Mesendoderm (in vitro differentiated cells): ENCODE results near the gene PRPF38A.
A peak's percentile ranks its signal among the peaks of the same experiment; 100 is the strongest.

Experiments
- DNase-seq: peaks from one replicate; pipeline ENCODE4 v3.0.0; 2013
- H2AK5ac ChIP-seq: 2 replicates; pipeline ENCODE4 v1.6.1; 2013; ENCODE audit warnings: low read length, inconsistent platforms
- H2BK120ac ChIP-seq: 2 replicates; pipeline ENCODE4 v1.6.1; 2013; ENCODE audit warnings: low read depth, mild to moderate bottlenecking, low read length, moderate library complexity, mixed read lengths
- H2BK15ac ChIP-seq: replicated peaks from 2 replicates; pipeline ENCODE4 v1.6.1; 2013; ENCODE audit warnings: low read depth, mild to moderate bottlenecking, moderate library complexity
- H2BK5ac ChIP-seq: 2 replicates; pipeline ENCODE4 v1.6.1; 2013; ENCODE audit warnings: low read length, inconsistent platforms
- H3K18ac ChIP-seq: 2 replicates; pipeline ENCODE4 v1.6.1; 2013; ENCODE audit warnings: mild to moderate bottlenecking, low read length, mixed read lengths
- H3K23ac ChIP-seq: one replicate; pipeline ENCODE4 v1.6.1; 2013; ENCODE audit warnings: low read length
- H3K27ac ChIP-seq: 2 replicates; pipeline ENCODE4 v1.5.1; 2013; ENCODE audit warnings: low read depth, mild to moderate bottlenecking, inconsistent platforms, low read length, moderate library complexity
- H3K27me3 ChIP-seq: 2 replicates; pipeline ENCODE4 v1.6.1; 2013; ENCODE audit warnings: low read length, control low read depth, mild to moderate bottlenecking, inconsistent platforms; ENCODE audit not compliant: insufficient read depth, poor library complexity
- H3K36me3 ChIP-seq: 2 replicates; pipeline ENCODE4 v1.6.1; 2013; ENCODE audit warnings: low read length, inconsistent platforms; ENCODE audit not compliant: control insufficient read depth, insufficient read depth
- H3K4ac ChIP-seq: one replicate; pipeline ENCODE4 v1.6.1; 2013; ENCODE audit warnings: low read depth, mild to moderate bottlenecking, low read length, moderate library complexity
- H3K4me1 ChIP-seq: 2 replicates; pipeline ENCODE4 v1.6.1; 2013; ENCODE audit warnings: low read depth, low read length, inconsistent platforms; ENCODE audit not compliant: control insufficient read depth
- H3K4me2 ChIP-seq: 2 replicates; pipeline ENCODE4 v1.6.1; 2013; ENCODE audit warnings: low read length
- H3K4me3 ChIP-seq: 2 replicates; pipeline ENCODE4 v1.5.1; 2013; ENCODE audit warnings: mild to moderate bottlenecking, low read length
- H3K56ac ChIP-seq: one replicate; pipeline ENCODE4 v1.6.1; 2013; ENCODE audit warnings: low read length
- H3K79me1 ChIP-seq: 2 replicates; pipeline ENCODE4 v1.6.1; 2013; ENCODE audit warnings: low read length, inconsistent platforms
- H3K79me2 ChIP-seq: 2 replicates; pipeline ENCODE4 v1.6.1; 2013; ENCODE audit warnings: mild to moderate bottlenecking, low read length; ENCODE audit not compliant: control insufficient read depth, insufficient read depth
- H3K9ac ChIP-seq: 2 replicates; pipeline ENCODE4 v1.6.1; 2013; ENCODE audit warnings: low read length, inconsistent platforms
- H4K5ac ChIP-seq: one replicate; pipeline ENCODE4 v1.6.1; 2013; ENCODE audit warnings: low read length
- H4K8ac ChIP-seq: one replicate; pipeline ENCODE4 v1.6.1; 2013; ENCODE audit warnings: low read depth, mild to moderate bottlenecking, control low read depth, low read length, moderate library complexity
- WGBS: extraction: QIAGEN DNeasy Blood & Tissue Kit; methylation state at CpG from one replicate; pipeline ENCODE4 v1.1.7; 2013; ENCODE audit warnings: low lambda C conversion rate, missing lambda C conversion rate; ENCODE audit not compliant: insufficient coverage; ENCODE audit errors: extremely low coverage; 5-methylcytosine and 5-hydroxymethylcytosine counted together

Gene PRPF38A

DNA sequence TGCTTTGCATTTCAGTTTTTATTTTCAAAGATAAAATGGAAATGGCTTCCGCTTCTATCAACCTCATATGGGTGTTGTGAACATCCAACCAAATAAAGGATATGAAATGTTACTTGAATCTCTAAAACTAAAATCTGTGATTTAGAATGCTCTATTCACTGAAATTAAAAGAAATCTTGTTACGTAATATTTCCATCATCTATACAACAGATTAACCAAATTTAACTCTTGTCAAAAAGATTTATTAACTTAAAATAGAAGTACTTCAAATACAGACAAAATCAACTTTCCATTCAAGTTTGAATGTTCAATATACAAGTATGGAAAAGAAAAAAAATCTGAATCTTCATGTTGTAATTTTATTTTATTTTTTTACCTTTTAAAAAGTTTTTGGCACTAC, 18.7 kb downstream of the PRPF38A start:
- H3K27ac ChIP-seq, result no peak overlapping the region
- no peaks in the 10 kb centered on the region for H3K4me1 ChIP-seq
- no peaks in the 10 kb centered on the region for H3K79me2 ChIP-seq
- no peak overlapping the region for H2BK5ac ChIP-seq
- H4K5ac ChIP-seq, result no peak overlapping the region
- no peaks in the 10 kb centered on the region for H3K27me3 ChIP-seq
- no peak overlapping the region for H3K4me3 ChIP-seq
- no peak overlapping the region for H3K56ac ChIP-seq
- no peak overlapping the region for H3K18ac ChIP-seq
- no peak overlapping the region for H2BK120ac ChIP-seq
- no peak overlapping the region for H3K4me2 ChIP-seq
- H3K9ac ChIP-seq, result no peak overlapping the region
- no peaks in the 10 kb centered on the region for H3K79me1 ChIP-seq
- H3K4ac ChIP-seq, result no peak overlapping the region
- WGBS, result no CpG with 5 or more reads among the region's 2 CpGs
- H3K36me3 ChIP-seq, result no peaks in the 10 kb centered on the region
- H2AK5ac ChIP-seq, result no peak overlapping the region
- H4K8ac ChIP-seq, result no peak overlapping the region
- H2BK15ac ChIP-seq, result no peak overlapping the region
- DNase-seq, result no peak
- H3K23ac ChIP-seq, result no peak overlapping the region

DNA sequence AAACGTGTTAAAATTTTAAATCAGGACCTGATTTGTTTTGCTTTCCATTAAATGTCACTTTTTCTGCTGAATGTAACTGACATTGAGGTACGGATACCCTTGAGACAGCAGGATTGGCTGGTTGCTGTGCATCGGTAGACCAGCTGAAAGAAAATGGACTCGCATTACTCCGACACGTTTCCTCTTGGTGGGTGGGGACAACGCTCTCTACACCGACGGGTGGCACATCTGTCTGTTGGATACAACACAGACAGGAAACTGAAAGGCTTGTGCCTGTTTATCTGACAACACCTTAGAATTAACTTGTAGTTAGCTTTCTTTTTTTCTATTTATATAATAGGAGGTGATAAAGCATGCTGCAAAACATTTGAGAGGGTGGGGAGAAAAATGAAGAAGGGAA, 19.4 kb downstream of the PRPF38A start:
- Histone ChIP-seq H2BK15ac (no peak overlapping the region), H3K4me2 (no peak overlapping the region), H3K23ac (no peak overlapping the region), H3K79me2 (no peaks in the 10 kb centered on the region), H2AK5ac (no peak overlapping the region), H3K36me3 (no peaks in the 10 kb centered on the region), H3K56ac (no peak overlapping the region), H4K8ac (no peak overlapping the region), H3K4ac (no peak overlapping the region), H4K5ac (no peak overlapping the region), H3K27me3 (no peaks in the 10 kb centered on the region), H3K79me1 (no peaks in the 10 kb centered on the region), H3K18ac (no peak overlapping the region), H3K27ac (no peak overlapping the region), H2BK120ac (no peak overlapping the region), H3K4me1 (no peaks in the 10 kb centered on the region), H3K9ac (no peak overlapping the region), H2BK5ac (no peak overlapping the region), H3K4me3 (no peak overlapping the region)
- DNase-seq, result peak; percentile 22
- WGBS, result no CpG with 5 or more reads among the region's 9 CpGs

DNA sequence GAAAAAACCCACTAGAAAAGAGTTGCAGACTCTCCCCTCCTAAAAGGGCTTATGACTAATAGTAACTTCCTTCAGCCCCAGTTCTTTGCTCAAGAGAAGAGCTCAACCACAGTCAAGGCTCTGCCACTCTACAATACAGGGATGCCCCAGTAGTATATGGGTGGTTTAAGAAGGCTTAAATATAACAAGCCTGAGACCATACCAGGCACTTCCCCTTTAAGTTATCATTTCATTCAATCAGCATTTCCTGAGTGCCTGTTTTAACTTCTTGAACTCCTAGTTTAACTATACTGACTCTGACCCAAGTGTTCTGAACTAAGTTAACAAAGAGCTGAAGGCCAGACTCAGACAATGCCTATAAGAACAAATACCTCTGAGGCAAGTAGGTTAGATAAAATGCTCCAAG, 19.8 kb downstream of the PRPF38A start:
- Histone ChIP-seq H2BK120ac (no peak overlapping the region), H3K56ac (no peak overlapping the region), H3K18ac (no peak overlapping the region), H2BK5ac (no peak overlapping the region), H3K4me2 (no peak overlapping the region), H4K8ac (no peak overlapping the region), H2AK5ac (no peak overlapping the region), H3K27me3 (no peaks in the 10 kb centered on the region), H3K23ac (no peak overlapping the region), H3K27ac (no peak overlapping the region), H3K9ac (no peak overlapping the region), H3K36me3 (no peaks in the 10 kb centered on the region), H3K4me1 (no peaks in the 10 kb centered on the region), H3K79me2 (no peaks in the 10 kb centered on the region), H3K4ac (no peak overlapping the region), H3K79me1 (no peaks in the 10 kb centered on the region), H4K5ac (no peak overlapping the region), H3K4me3 (no peak overlapping the region), H2BK15ac (no peak overlapping the region)
- DNase-seq, result no peak

DNA sequence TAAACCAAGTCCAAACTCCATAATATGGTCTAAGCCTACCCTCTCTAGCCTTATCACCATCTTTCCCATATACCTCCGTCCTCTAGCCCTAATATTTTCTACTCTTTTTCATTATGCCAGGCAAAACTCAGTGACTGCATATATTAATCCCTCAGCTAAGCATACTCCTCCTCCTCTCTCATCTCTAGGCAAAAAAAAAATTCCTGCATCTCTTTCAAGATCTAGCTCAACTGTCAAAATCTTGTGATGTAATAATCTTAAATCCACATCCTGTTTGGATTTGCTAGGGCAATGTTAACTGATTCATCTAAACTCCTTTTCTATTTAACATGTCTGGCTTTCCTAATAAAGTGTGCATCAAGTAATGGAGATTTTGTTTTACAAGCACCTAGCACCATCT, 20.4 kb downstream of the PRPF38A start:
- no peak overlapping the region for H2BK15ac ChIP-seq
- H3K79me1 ChIP-seq, result no peaks in the 10 kb centered on the region
- H2BK120ac ChIP-seq, result no peak overlapping the region
- H3K18ac ChIP-seq, result no peak overlapping the region
- no peaks in the 10 kb centered on the region for H3K4me1 ChIP-seq
- no peak overlapping the region for H3K27ac ChIP-seq
- no peaks in the 10 kb centered on the region for H3K27me3 ChIP-seq
- H3K79me2 ChIP-seq, result no peaks in the 10 kb centered on the region
- no peak overlapping the region for H3K4me3 ChIP-seq
- no peak overlapping the region for H4K5ac ChIP-seq
- H2AK5ac ChIP-seq, result no peak overlapping the region
- WGBS, result no CpG with 5 or more reads among the region's 1 CpG
- no peak overlapping the region for H3K4me2 ChIP-seq
- no peak overlapping the region for H2BK5ac ChIP-seq
- H4K8ac ChIP-seq, result no peak overlapping the region
- no peak overlapping the region for H3K56ac ChIP-seq
- no peaks in the 10 kb centered on the region for H3K36me3 ChIP-seq
- H3K23ac ChIP-seq, result no peak overlapping the region
- no peak for DNase-seq
- no peak overlapping the region for H3K4ac ChIP-seq
- H3K9ac ChIP-seq, result no peak overlapping the region

DNA sequence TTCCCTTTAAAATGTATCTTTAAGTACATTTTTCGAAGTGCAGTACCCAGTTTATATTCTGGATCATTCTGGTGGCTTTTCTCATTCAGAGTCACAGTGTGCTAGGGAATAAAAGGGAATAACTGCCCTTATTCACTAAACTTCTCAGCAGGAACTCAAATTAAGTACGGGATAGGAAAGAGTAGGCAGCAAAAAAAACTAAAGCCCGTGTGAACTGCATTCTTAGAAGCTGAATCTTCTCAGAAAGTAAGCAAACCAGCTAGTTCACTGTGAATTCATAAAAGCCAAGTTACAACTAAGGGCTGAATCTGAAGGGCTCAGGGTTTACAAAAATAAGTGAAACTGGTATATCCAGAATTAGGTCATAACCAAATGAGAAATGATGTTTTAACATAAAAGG, 22.0 kb downstream of the PRPF38A start:
- DNase-seq, result no peak
- WGBS, result no CpG with 5 or more reads among the region's 3 CpGs

DNA sequence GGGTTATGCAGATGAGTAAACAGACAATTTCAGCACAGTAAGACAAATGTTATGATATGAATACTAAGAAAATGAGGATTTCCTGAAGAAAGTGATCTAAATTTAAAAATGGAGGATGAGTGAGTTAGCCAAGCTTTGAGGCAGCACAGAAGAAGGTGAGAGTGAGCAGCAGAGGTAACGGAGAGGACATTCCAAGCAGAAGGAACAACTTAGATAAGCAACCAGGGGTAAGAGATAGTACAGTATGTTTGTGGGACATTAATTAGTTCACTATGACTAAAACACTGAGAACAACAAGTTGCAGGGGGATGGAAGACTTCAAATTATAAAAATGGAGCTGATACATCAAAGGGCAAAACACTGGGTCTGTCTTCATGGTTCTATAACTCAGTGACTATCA, 22.8 kb downstream of the PRPF38A start:
- Histone ChIP-seq H3K36me3 (peaks cover 4% of the 10 kb centered on the region), H3K79me1 (no peaks in the 10 kb centered on the region), H3K23ac (no peak overlapping the region), H3K9ac (no peak overlapping the region), H2BK15ac (no peak overlapping the region), H2AK5ac (no peak overlapping the region), H3K56ac (no peak overlapping the region), H2BK120ac (no peak overlapping the region), H3K27me3 (no peaks in the 10 kb centered on the region), H3K18ac (no peak overlapping the region), H3K4me2 (no peak overlapping the region), H4K5ac (no peak overlapping the region), H3K4ac (no peak overlapping the region), H2BK5ac (no peak overlapping the region), H3K27ac (no peak overlapping the region), H3K79me2 (no peaks in the 10 kb centered on the region), H3K4me1 (no peaks in the 10 kb centered on the region), H3K4me3 (no peak overlapping the region), H4K8ac (no peak overlapping the region)
- no CpG with 5 or more reads among the region's 1 CpG for WGBS
- DNase-seq, result no peak

More for the DNA sequence above, 22.0 kb downstream of the PRPF38A start:
- H3K27ac ChIP-seq, result no peak overlapping the region
- H4K5ac ChIP-seq, result no peak overlapping the region
- H3K56ac ChIP-seq, result no peak overlapping the region
- H2BK5ac ChIP-seq, result no peak overlapping the region
- no peak overlapping the region for H3K9ac ChIP-seq
- H2AK5ac ChIP-seq, result no peak overlapping the region
- no peak overlapping the region for H3K4me3 ChIP-seq
- no peaks in the 10 kb centered on the region for H3K79me2 ChIP-seq
- no peak overlapping the region for H2BK120ac ChIP-seq
- no peaks in the 10 kb centered on the region for H3K79me1 ChIP-seq
- H3K4ac ChIP-seq, result no peak overlapping the region
- no peak overlapping the region for H3K4me2 ChIP-seq
- no peak overlapping the region for H3K23ac ChIP-seq
- no peaks in the 10 kb centered on the region for H3K4me1 ChIP-seq
- H2BK15ac ChIP-seq, result no peak overlapping the region
- H3K36me3 ChIP-seq, result peaks cover 4% of the 10 kb centered on the region
- H4K8ac ChIP-seq, result no peak overlapping the region
- no peaks in the 10 kb centered on the region for H3K27me3 ChIP-seq
- H3K18ac ChIP-seq, result no peak overlapping the region
